Measurements from ENCODE around the gene ITGA7.

ITGA7 gene

DNA sequence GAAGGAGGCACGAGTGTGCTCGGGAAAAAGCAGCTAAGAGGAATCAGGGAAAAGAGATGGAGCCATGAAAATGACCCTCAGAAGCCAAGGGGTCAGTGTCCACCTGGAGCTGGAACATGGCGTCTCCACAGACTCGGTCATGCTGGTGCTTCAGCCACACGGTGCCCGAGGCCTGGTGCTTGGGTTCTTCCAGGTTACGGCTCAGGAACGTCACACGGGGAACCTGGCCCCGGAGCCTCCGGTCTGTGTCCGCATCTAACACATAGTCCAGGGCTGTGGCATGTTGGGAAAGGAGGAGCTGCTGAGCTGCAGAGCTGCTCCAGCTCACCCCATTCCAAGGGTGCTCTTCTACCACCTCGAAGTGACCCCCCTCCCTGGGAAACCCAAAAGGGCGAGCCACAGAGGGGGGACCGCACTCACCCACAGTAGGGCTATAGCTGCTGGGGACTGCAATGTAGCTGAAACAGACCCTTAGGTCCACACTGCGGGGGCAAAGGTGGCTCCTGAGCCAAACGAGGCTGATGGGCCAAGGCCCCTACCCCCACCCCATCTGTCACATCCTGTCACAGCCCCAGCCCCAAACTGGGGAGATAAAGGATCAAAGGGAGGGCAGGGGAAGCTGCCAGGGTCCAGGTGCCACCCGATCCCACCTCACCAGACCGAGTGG is 10.8 kb downstream of the ITGA7 start:
- POLR2A ChIA-PET, result interaction anchor here (1.2 to 2.1 kb wide), 2 partner anchors 10 to 15 kb away, joined by 3 to 9 read pairs; partner anchors contain the start of gene ITGA7
- TF ChIP-seq SUZ12 (IDR thresholded peaks at IDR 0.05) (no peak), FOXA1 (IDR thresholded peaks at IDR 0.05) (no peak), SP1 (IDR thresholded peaks at IDR 0.05) (no peak), TARDBP (IDR thresholded peaks at IDR 0.05) (no peak), HDGF (IDR thresholded peaks at IDR 0.05; ENCODE audit: borderline replicate concordance) (no peak), NFRKB (IDR thresholded peaks at IDR 0.05) (no peak), ZNF384 (IDR thresholded peaks at IDR 0.05) (no peak), BHLHE40 (IDR thresholded peaks at IDR 0.05; ENCODE audit: borderline replicate concordance) (no peak), FOXK2 (IDR thresholded peaks at IDR 0.05) (no peak), ELF4 (IDR thresholded peaks at IDR 0.05) (no peak), LEF1 (IDR thresholded peaks at IDR 0.05; ENCODE audit: borderline replicate concordance) (no peak), ARNT (IDR thresholded peaks at IDR 0.05) (no peak), FOXM1 (IDR thresholded peaks at IDR 0.05; ENCODE audit: borderline replicate concordance) (no peak), L3MBTL2 (conservative IDR thresholded peaks at IDR 0.05) (no peak), CTBP1 (IDR thresholded peaks at IDR 0.05; ENCODE audit: borderline replicate concordance) (no peak)
- TF ChIP-seq, protein P1, sequence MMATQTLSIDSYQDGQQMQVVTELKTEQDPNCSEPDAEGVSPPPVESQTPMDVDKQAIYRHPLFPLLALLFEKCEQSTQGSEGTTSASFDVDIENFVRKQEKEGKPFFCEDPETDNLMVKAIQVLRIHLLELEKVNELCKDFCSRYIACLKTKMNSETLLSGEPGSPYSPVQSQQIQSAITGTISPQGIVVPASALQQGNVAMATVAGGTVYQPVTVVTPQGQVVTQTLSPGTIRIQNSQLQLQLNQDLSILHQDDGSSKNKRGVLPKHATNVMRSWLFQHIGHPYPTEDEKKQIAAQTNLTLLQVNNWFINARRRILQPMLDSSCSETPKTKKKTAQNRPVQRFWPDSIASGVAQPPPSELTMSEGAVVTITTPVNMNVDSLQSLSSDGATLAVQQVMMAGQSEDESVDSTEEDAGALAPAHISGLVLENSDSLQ (IDR thresholded peaks at IDR 0.05), result no peak
- CTCF ChIA-PET, result interaction anchor here (2.1 to 3.2 kb wide), 2 partner anchors 9 to 15 kb away, joined by 6 to 10 read pairs; a partner anchor contains a TSS
- DNase-seq (ENCODE audit: extremely low spot score), result no peak

DNA sequence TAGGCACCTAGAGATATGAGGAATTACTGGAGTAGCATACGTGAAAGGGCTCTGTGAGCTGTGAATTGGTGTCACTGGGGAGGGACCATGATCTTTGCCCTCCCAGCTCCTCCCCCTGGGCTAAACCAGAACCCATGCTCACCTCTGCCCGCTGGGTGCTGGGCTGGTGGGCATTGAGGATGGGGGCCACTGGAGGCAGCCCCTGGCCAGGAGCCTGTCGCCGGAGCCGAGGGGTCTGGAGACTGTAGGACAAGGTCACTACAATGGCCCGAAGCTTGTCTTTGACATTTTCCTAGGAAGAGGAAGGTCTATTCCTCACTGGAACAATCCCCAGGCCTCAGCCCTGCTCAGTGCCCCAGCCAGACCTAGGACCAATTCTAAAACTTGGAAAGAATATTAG is 11.6 kb downstream of the ITGA7 start:
- CTCF ChIA-PET, result interaction anchor here (2.1 to 3.2 kb wide), 2 partner anchors 9 to 15 kb away, joined by 6 to 10 read pairs; a partner anchor contains a TSS
- no peak for DNase-seq (ENCODE audit: extremely low spot score)
- POLR2A ChIA-PET, result interaction anchor here (1.0 to 2.1 kb wide), 4 partner anchors 11 to 33 kb away, joined by 3 to 9 read pairs (median 3); partner anchors contain the start of genes BLOC1S1, CD63 and ITGA7
- TF ChIP-seq NFRKB (IDR thresholded peaks at IDR 0.05) (no peak), BHLHE40 (IDR thresholded peaks at IDR 0.05; ENCODE audit: borderline replicate concordance) (no peak), HDGF (IDR thresholded peaks at IDR 0.05; ENCODE audit: borderline replicate concordance) (no peak), FOXM1 (IDR thresholded peaks at IDR 0.05; ENCODE audit: borderline replicate concordance) (no peak), ARNT (IDR thresholded peaks at IDR 0.05) (no peak), ZNF384 (IDR thresholded peaks at IDR 0.05) (no peak), FOXK2 (IDR thresholded peaks at IDR 0.05) (no peak), L3MBTL2 (conservative IDR thresholded peaks at IDR 0.05) (no peak)
- TF ChIP-seq, protein P1 (IDR thresholded peaks at IDR 0.05), result no peak

DNA sequence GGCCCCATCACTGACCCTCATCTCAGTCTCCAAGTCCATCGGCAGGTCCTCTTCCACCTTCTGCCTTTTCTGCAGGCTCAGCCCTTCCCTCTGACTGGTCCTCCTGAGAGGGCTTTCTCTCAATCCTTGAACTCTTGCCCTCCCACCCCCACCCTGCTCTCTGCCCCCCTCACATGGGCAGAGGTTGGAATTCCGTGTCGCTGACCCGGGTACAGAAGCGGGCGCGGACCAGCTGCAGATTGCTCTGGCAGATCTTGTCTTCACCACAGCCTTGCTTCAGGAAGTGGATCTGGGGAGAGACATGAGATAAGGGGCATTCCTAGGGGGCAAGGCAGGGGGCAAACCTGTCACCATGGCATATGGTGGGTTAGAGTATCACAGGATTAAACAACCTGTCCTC is 12.4 kb downstream of the ITGA7 start:
- TF ChIP-seq FOXK2 (IDR thresholded peaks at IDR 0.05) (no peak), L3MBTL2 (conservative IDR thresholded peaks at IDR 0.05) (no peak), ZNF384 (IDR thresholded peaks at IDR 0.05) (no peak), BHLHE40 (IDR thresholded peaks at IDR 0.05; ENCODE audit: borderline replicate concordance) (no peak)
- no peak for DNase-seq (ENCODE audit: extremely low spot score)
- POLR2A ChIA-PET, result interaction anchor here (1.0 to 2.1 kb wide), 5 partner anchors 11 to 34 kb away, joined by 3 to 9 read pairs (median 3); partner anchors contain the start of genes BLOC1S1, CD63 and ITGA7
- CTCF ChIA-PET, result interaction anchor here (2.1 to 3.2 kb wide), 2 partner anchors 10 to 14 kb away, joined by 6 to 10 read pairs; a partner anchor contains a TSS

DNA sequence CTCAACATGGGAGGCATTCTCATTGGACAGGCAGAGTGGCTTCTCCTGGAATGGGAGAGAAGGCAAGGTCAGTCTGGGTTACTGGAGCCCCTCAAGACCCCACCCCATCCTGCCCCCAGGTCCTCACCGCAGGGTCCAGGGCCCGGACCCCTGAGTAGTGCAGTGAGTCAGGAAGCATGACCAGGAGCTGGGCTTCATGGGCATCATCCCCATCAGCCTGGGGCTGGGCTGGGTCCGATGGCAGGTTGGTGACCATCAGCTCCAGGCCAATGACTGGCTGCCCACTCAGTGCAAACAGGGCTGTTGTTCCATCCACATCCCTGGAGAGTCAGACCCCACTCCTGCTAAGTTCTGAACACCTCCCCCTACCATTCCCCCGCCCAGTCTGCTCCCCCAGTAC is 13.1 kb downstream of the ITGA7 start:
- POLR2A ChIA-PET, result interaction anchor here (2.1 kb wide), 1 partner anchor 13 kb away, joined by 8 read pairs; a partner anchor contains a TSS
- TF ChIP-seq NFRKB (IDR thresholded peaks at IDR 0.05) (no peak), BHLHE40 (IDR thresholded peaks at IDR 0.05; ENCODE audit: borderline replicate concordance) (no peak), SP1 (IDR thresholded peaks at IDR 0.05) (no peak), SUZ12 (IDR thresholded peaks at IDR 0.05) (no peak), ELF4 (IDR thresholded peaks at IDR 0.05) (no peak), FOXA1 (IDR thresholded peaks at IDR 0.05) (no peak), TARDBP (IDR thresholded peaks at IDR 0.05) (no peak), FOXK2 (IDR thresholded peaks at IDR 0.05) (no peak), L3MBTL2 (conservative IDR thresholded peaks at IDR 0.05) (no peak), ARNT (IDR thresholded peaks at IDR 0.05) (no peak), CTBP1 (IDR thresholded peaks at IDR 0.05; ENCODE audit: borderline replicate concordance) (no peak), ZNF384 (IDR thresholded peaks at IDR 0.05) (no peak), FOXM1 (IDR thresholded peaks at IDR 0.05; ENCODE audit: borderline replicate concordance) (no peak), LEF1 (IDR thresholded peaks at IDR 0.05; ENCODE audit: borderline replicate concordance) (no peak), HDGF (IDR thresholded peaks at IDR 0.05; ENCODE audit: borderline replicate concordance) (no peak)
- DNase-seq (ENCODE audit: extremely low spot score), result no peak
- CTCF ChIA-PET, result no interaction called here

DNA sequence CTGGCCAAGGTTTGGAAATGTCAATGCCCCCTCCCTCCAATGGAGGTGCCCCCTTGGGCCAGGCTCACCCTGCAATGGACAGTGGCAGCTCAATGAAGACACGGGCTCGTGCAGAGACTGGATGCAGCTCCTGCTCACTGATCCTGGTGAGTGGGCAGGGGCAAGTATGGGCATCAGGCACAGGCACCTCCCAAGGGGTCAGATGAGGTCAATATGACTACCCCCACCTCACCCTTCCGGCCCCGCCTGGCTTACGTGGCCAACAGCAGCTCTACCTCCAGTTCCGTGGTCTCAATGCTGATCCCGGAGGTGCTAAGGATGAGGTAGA is 13.6 kb downstream of the ITGA7 start:
- CTCF ChIA-PET, result no interaction called here
- no peak for DNase-seq (ENCODE audit: extremely low spot score)
- TF ChIP-seq FOXM1 (IDR thresholded peaks at IDR 0.05; ENCODE audit: borderline replicate concordance), result no peak
- no peak for TF ChIP-seq ZNF384 (IDR thresholded peaks at IDR 0.05)
- no peak for TF ChIP-seq HDGF (IDR thresholded peaks at IDR 0.05; ENCODE audit: borderline replicate concordance)
- no peak for TF ChIP-seq ELF4 (IDR thresholded peaks at IDR 0.05)
- TF ChIP-seq ARNT (IDR thresholded peaks at IDR 0.05), result no peak
- no peak for TF ChIP-seq L3MBTL2 (conservative IDR thresholded peaks at IDR 0.05)
- TF ChIP-seq, protein P1 (IDR thresholded peaks at IDR 0.05), result no peak
- no peak for TF ChIP-seq BHLHE40 (IDR thresholded peaks at IDR 0.05; ENCODE audit: borderline replicate concordance)
- no peak for TF ChIP-seq FOXA1 (IDR thresholded peaks at IDR 0.05)
- TF ChIP-seq SP1 (IDR thresholded peaks at IDR 0.05), result no peak
- no peak for TF ChIP-seq FOXK2 (IDR thresholded peaks at IDR 0.05)
- no peak for TF ChIP-seq NFRKB (IDR thresholded peaks at IDR 0.05)
- no peak for TF ChIP-seq LEF1 (IDR thresholded peaks at IDR 0.05; ENCODE audit: borderline replicate concordance)
- no peak for TF ChIP-seq CTBP1 (IDR thresholded peaks at IDR 0.05; ENCODE audit: borderline replicate concordance)
- TF ChIP-seq SUZ12 (IDR thresholded peaks at IDR 0.05), result no peak
- no peak for TF ChIP-seq TARDBP (IDR thresholded peaks at IDR 0.05)

More for the DNA sequence above, 13.6 kb downstream of the ITGA7 start:
- POLR2A ChIA-PET, result interaction anchor here (2.1 kb wide), 1 partner anchor 13 kb away, joined by 8 read pairs; a partner anchor contains a TSS

Data from HEK293T (cell line).